Stimulated activated CD4-positive, alpha-beta T cell treated with anti-CD3 and anti-CD28 coated beads, Interleukin-12 subunit alpha, Interleukin-12 subunit beta, amount 100 ng/mL, for 4 hours (primary cell): Measurements from ENCODE around the gene TNS4.
"Not testable (repeated sequence)": the region's sequence is repeated elsewhere in the genome, so short reads cannot be mapped to it uniquely, and the experiment has no call there.

ENCODE experiments used
- DNase-seq: peaks from one replicate; pipeline ENCODE4 v3.0.0-alpha.2; 2020

TNS4 gene

GRCh38 chr17:40501499-40501911, at the start of gene TNS4:
TSS of gene TNS4 (minus strand) at chr17:40501623. CDS start at chr17:40496425, 5,198 bp downstream.
- no peak for DNase-seq

GRCh38 chr17:40550608-40551007, 49.2 kb upstream of the TNS4 start:
- no peak for DNase-seq

DNA sequence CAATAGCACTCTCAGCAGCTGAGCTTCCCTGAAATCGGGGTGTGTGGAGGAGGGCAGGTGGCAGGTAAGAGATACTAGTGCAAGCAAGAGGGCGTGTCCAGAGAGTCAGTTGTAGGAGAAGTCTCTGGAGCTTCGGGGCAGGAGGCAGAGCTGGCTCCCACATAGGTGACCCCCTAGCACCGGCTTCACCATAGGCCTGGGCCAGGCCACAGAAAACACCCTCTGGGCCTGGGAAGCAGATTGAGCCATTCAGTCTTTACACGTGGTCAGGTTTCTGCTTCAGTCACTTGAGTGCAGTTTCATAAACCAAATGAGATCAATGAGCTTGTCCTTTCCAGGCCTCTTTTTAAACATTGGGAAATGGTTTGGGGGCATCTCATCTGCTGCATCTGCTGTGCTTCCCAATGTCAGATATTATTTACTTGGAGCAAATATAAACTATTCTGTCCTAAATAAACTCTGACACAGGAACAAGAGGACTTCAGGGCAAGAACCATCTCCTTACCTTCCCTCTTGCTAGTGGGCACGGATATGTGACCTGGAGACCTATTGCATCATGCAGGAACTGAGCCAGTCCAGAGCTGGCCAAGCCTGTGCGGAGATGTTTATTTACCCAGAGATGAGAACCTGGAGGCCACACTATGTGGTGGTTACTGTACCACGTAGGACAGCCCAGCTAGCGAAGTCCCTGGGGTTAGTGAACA, 47.7 kb upstream of the TNS4 start:
- no peak for DNase-seq

DNA sequence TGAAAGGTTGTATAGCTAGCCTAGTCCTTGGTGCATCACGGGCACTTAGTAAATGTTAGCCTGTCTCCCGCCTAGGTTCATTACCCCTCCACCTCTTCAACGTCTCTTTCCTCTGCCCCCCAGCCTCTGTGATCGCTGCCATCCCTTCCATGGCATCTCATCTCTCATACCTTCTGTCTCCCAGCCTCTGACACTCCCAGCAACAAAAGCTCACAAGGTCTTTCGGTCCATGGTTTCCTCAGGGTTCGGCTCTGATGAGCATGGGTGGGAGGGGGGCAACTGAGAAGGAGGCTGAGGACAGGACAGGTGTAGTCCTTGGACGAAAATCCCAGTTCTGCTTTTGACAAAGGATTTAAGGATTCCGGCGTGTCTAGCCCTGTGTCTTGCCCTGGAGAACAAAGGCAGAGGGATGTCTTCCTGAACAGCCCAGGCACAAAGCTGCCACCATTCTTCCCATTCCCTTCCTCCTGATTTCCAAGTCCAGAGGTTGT, 47.1 kb upstream of the TNS4 start:
- DNase-seq, result no peak

DNA sequence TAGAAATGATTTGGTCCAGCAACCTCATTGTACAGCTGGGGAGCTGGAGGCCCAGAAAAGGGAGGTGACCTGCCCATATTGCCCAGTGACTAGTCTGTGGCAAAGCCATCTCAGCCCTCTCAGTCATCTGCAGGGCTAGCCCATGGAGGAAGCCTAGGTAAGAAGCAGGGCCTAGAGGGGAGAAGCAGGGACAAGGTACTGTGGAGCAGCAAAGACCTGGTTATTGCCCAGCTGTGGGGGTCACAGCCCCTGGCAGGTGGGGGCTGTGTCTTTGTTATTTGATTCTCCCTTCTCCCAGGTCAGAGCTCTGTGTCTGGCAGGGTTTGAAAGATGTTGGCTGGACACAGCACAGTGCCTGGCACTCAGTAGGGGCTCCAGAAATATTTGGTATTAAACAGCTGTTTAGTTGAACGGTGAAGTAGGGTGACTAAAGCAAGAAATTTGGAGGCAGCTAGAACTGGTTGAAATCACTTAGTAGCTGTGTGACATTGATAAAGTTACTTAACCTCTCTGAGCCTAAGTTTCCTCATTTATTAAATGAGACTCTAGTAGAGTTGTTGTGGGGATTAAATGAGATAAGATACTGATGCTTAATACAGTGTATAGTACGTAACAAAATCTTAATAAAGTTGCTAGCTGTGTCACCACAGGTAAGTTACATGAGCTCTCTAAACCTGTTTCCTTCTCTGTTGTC, 46.5 kb upstream of the TNS4 start:
- DNase-seq, result no peak

DNA sequence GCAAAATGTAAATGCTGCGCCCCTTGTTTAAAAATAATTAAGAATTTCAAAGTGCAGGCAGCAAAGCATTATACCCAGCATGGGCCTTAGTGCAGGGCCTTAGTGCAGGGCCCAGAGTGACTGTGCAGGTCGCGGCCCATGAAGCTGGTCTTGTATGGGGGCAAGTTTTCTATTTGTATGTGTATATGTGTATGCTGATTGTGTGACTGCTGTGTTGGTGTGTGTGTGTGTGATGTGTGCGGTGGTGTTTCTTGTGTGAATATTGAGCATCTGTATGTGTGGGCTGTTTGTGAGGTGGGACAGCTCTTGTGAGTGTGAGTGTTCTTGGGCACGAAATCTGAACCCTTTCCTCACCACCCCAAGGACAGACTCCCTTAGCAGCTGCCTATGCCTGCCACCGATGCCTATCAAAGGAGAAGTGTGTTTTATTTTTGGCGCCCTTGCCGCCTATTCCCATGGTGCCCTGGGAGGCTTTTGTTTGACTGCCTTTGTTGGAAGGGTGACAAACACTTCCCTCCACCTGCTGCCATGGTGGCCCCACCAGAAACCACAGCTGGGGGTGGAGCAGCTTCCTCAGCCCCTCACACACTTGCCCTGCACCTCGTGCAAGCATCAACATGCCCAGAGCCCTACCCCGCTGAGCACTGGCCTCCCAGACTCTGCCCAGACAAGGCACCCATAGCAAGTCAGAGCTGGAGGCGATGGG, 45.8 kb upstream of the TNS4 start:
- DNase-seq, result no peak

GRCh38 chr17:40546497-40546896, 45.1 kb upstream of the TNS4 start:
- not testable (repeated sequence) for DNase-seq

DNA sequence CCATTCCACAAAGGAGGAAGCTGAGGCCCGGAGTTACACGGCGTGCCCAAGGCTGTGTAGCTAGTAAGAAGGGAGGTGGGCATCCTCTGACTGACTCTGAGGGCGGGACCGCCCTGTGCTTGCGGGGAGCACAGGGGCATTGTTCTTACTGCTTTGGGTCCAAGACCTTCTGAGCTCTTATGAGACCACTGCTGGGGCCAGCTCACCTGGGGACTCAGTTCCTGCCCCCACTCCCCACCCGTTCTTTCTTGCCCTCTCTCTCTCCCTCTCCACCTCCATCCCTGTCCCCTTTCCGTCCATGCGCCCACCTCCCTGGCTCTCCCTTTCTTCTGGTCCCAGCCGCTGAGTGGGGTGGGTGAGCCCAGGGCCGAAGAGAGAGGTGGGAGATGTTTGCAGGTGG, 44.2 kb upstream of the TNS4 start:
- no peak for DNase-seq

- no peak for DNase-seq
Observed at GRCh38 chr17:40542558-40543411, 41.4 kb upstream of the TNS4 start.

- DNase-seq, result no peak
Observed at GRCh38 chr17:40541873-40542557, 40.6 kb upstream of the TNS4 start.

- no peak for DNase-seq
Observed at GRCh38 chr17:40541060-40541872, 39.8 kb upstream of the TNS4 start.

GRCh38 chr17:40540448-40540847, 39.0 kb upstream of the TNS4 start:
- DNase-seq, result no peak

DNA sequence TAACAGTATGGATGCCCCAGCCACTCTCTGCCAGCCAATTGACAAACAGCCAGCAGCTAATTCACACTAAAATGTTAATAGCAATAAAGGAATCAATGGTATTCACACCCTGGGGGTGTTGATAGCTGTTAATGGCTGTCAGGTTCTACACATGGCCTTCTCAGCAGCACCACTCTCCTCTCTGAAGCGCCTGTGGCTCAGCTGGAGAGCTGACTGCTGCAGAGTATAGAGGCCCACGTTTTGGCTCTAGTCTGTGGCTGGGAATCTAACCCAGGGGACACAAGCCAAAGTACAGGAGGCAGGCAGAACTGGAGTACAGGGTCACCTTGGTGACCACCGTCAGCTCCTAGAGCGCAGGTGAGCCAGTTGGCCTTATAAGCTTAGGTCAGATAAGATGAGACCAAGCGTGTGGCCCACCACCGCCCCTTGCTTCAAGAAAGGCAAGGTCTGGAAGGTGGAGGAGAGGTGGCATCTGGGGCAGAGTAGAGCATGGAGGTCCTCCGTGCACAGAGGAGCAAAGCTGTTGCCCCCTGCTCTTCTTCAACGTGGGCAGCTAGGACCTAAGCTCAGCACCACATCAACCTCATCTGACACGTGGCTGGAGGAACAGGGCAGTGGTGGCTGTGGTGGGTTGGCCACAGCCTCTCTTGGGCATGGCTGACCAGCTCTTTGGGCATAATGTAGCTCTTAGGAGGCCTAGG, 38.4 kb upstream of the TNS4 start:
- no peak for DNase-seq

GRCh38 chr17:40538936-40539705, 37.7 kb upstream of the TNS4 start:
- no peak for DNase-seq

DNA sequence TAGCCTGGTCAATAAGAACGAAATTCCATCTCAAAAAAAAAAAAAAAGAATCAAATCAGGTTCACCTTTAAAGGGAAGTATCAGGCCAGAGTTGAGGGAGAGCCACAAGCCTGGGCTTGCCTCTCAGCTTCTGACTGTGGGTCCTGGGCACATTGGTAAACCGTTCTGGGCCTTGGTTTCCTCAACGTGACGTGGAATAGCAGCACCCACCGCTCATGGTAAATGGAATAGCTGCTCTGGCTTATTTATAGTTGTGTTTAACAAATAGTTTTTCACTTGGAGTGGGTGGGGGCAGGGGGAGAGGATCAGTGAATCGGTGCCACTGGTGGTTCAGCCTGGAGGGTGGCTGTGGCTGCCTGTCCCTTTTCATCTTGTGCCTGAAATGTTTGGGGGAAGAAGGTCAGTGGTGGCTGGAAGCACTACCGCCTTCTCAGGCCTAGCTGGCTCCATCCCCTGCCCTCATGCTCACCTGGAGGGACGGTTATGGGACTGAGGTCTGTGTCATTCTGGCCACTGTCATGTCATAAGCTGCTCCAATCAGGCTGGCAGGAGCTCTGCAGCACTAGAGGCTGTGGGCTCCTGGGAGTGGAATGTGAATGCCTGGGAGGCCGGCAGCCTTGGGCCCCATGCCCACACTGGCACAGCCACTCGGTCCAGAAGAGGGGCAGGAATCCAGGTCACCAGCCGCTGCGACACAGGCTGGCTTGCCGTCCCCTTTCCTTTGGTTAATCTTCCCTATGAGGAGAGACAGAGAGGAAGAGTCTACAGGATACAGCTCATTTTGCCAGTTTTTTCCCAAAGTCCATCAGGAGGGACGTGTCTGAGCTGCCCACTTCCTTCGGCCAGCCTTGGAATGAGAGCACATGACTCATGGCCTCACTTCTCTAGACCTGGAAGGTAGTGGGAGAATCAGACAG, 36.9 kb upstream of the TNS4 start:
- DNase-seq, result no peak

- no peak for DNase-seq
Observed at GRCh38 chr17:40536295-40537171, 35.1 kb upstream of the TNS4 start.

- no peak for DNase-seq
Observed at GRCh38 chr17:40535924-40536294, 34.5 kb upstream of the TNS4 start.

DNA sequence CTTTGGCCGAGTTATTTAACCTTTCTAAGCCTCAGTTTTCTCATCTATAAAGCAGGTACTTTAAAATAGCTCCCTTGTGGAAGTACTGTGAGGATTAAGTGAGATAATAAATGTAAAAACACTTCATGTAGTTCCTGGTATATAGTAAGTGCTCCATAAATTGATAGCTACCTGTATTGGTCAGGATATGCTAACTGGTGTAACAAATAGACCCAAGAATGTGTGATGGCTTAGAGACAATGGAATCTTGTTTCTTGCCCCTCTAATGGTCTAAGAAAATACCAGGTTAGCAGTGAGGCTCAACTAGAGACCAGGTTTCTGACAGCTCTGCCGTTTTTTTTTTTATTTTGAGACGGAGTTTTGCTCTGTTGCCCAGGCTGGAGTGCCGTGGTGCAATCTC, 34.0 kb upstream of the TNS4 start:
- DNase-seq, result no peak
